ENCODE measurements around the gene NISCH.

DNA sequence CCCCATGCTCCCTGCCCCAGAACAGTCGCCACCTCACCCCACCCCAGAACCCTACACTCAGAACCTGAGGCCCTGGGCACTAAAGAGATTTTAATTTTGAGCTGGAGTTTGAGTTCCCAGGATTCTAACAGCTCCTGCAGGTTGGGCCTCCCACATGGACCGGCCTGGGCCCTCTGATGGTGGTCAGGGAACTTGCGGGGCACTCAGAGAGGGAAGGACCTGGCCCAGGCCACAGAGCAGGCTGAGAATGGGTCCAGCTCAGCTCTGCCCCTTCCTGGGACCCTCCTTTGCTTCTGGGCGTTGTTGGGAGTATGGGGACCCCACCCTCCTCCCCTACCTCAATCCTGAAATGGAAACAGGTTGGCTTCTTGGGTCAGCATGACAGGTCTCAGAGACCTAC lies 9.4 kb upstream of the NISCH start:
- TF ChIP-seq SP2 (IDR thresholded peaks at IDR 0.05; ENCODE audit: low read length) (no peak), CEBPB (IDR thresholded peaks at IDR 0.05; ENCODE audit: low read depth, low read length) (no peak), JUN (IDR thresholded peaks at IDR 0.05; ENCODE audit: low read depth, low read length) (no peak), TEAD4 (IDR thresholded peaks at IDR 0.05; ENCODE audit: low read depth, low read length) (no peak), RAD21 (IDR thresholded peaks at IDR 0.05 in 1 of 2, conservative IDR thresholded peaks at IDR 0.05 in 1 of 2; ENCODE audit: low read depth in 2 of 2, low read length in 2 of 2) (no peak)
- TF ChIP-seq, protein P1, sequence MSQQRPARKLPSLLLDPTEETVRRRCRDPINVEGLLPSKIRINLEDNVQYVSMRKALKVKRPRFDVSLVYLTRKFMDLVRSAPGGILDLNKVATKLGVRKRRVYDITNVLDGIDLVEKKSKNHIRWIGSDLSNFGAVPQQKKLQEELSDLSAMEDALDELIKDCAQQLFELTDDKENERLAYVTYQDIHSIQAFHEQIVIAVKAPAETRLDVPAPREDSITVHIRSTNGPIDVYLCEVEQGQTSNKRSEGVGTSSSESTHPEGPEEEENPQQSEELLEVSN (IDR thresholded peaks at IDR 0.05), result no peak

Measured in H1 (cell line).